RWPE1 (cell line): ENCODE results near the gene TMEM198.
A peak's percentile ranks its signal among the peaks of the same experiment; 100 is the strongest.

Experiments
- CTCF ChIA-PET: fragments of 350-600 bp; sonication (Branson Sonifier 250); formaldehyde crosslinking; extraction: SDS; loops from one replicate; lab custom pipeline; 2021; lab: Yijun Ruan, JAX
- POLR2A ChIA-PET: fragments of 400-600 bp; formaldehyde crosslinking; extraction: SDS; loops from one replicate; lab custom pipeline; 2020; ENCODE audit warnings: antibody characterized with exemption; ENCODE audit not compliant: low non-redundant PET; lab: Yijun Ruan, JAX
- DNase-seq: peaks from one replicate; pipeline ENCODE4 v3.0.0; 2012; ENCODE audit warnings: low spot score
- H3K27ac ChIP-seq: fragments of 450-650 bp; 2 replicates; pipeline ENCODE4 v1.5.1; 2017
- CTCF ChIP-seq: fragments of 450-650 bp; conservative IDR thresholded peaks from 2 replicates; pipeline ENCODE4 v1.5.1; 2017; ENCODE audit warnings: low read depth, mild to moderate bottlenecking

The TMEM198 gene

GRCh38 chr2:219549619-219550018, 5.8 kb downstream of the TMEM198 start:
- no peak overlapping the region for H3K27ac ChIP-seq
- no peak for TF ChIP-seq CTCF
- POLR2A ChIA-PET, result no interaction called here
- CTCF ChIA-PET, result interaction anchor here (3.6 kb wide), 1 partner anchor 11 kb away, joined by 15 read pairs; no protein-coding TSS in a partner anchor
- DNase-seq, result no peak

GRCh38 chr2:219551441-219552381, 7.9 kb downstream of the TMEM198 start:
- ChIA-PET CTCF (interaction anchor here (0.7 to 3.6 kb wide), 5 partner anchors 9 to 44 kb away, joined by 3 to 15 read pairs (median 6); no protein-coding TSS in a partner anchor), POLR2A (no interaction called here)
- 0 out of 2 replicates have a peak, but pooled peaks have one; percentile 10 for TF ChIP-seq CTCF
- DNase-seq, result peak; percentile 23
- H3K27ac ChIP-seq, result peak overlapping the region; percentile 82

GRCh38 chr2:219552382-219553167, 8.7 kb downstream of the TMEM198 start:
- no peak for TF ChIP-seq CTCF
- peak overlapping the region; percentile 82 for H3K27ac ChIP-seq
- peak; percentile 88 for DNase-seq
- CTCF ChIA-PET, result interaction anchor here (0.7 to 3.6 kb wide), 3 partner anchors 8 to 43 kb away, joined by 3 to 15 read pairs (median 6); no protein-coding TSS in a partner anchor
- POLR2A ChIA-PET, result no interaction called here

- CTCF ChIA-PET, result interaction anchor here (2.3 kb wide), 1 partner anchor 12 kb away, joined by 6 read pairs; no protein-coding TSS in a partner anchor
- no peak overlapping the region for H3K27ac ChIP-seq
- DNase-seq, result no peak
- TF ChIP-seq CTCF, result no peak
- POLR2A ChIA-PET, result no interaction called here
Observed at GRCh38 chr2:219553168-219553417, 9.3 kb downstream of the TMEM198 start.

- H3K27ac ChIP-seq, result no peak overlapping the region
- CTCF ChIA-PET, result interaction anchor here (2.3 kb wide), 1 partner anchor 12 kb away, joined by 6 read pairs; no protein-coding TSS in a partner anchor
- POLR2A ChIA-PET, result no interaction called here
- TF ChIP-seq CTCF, result no peak
- DNase-seq, result no peak
Observed at GRCh38 chr2:219553463-219553963, 9.7 kb downstream of the TMEM198 start.

GRCh38 chr2:219554350-219554749, 10.5 kb downstream of the TMEM198 start:
- CTCF ChIA-PET, result no interaction called here

More at GRCh38 chr2:219554350-219554749, 10.5 kb downstream of the TMEM198 start:
- TF ChIP-seq CTCF, result no peak
- no peak for DNase-seq
- H3K27ac ChIP-seq, result no peak overlapping the region
- POLR2A ChIA-PET, result no interaction called here
